IMR-90 (cell line): ENCODE data around the gene ARMC9. TPM values are rescaled to one million over a fixed set of nuclear protein-coding genes. Genes with fewer than 3 reads are reported as not detected.

Experiments
- ATAC-seq: fragments of 200-7000 bp; cut with Tn5 transposase; 2 replicates; pipeline ENCODE4 v1.9.1; 2020; ENCODE audit warnings: low read depth, mild to moderate bottlenecking, moderate library complexity
- BruUV-seq: library from RNA; stranded (reverse); fragments of 400-500 nt; replicated peaks from 2 replicates; lab custom pipeline; 2021; lab: Mats Ljungman, UMichigan
- CTCF ChIA-PET: fragments of 300-600 bp; formaldehyde crosslinking; extraction: SDS; loops from one replicate; lab custom pipeline; 2021; ENCODE audit warnings: antibody characterized with exemption; lab: Yijun Ruan, JAX
- POLR2A ChIA-PET: fragments of 300-600 bp; sonication (Branson Sonifier 250); formaldehyde crosslinking; loops from one replicate; lab custom pipeline; 2022; ENCODE audit warnings: antibody characterized with exemption; ENCODE audit not compliant: unreplicated experiment; lab: Charles Lee
- DNase-seq: peaks from one replicate; pipeline ENCODE4 v3.0.0; 2013
- H2AFZ ChIP-seq: replicated peaks from 2 replicates; pipeline ENCODE3; 2013; ENCODE audit warnings: low read length, mild to moderate bottlenecking; ENCODE audit not compliant: poor library complexity
- H2AK5ac ChIP-seq: 2 replicates; pipeline ENCODE4 v1.6.1; 2013; ENCODE audit warnings: low read depth, low read length, inconsistent platforms
- H2AK9ac ChIP-seq: replicated peaks from 2 replicates; pipeline ENCODE3; 2013; ENCODE audit warnings: mild to moderate bottlenecking, low read depth, low read length, moderate library complexity; ENCODE audit not compliant: poor library complexity
- H2BK120ac ChIP-seq: 2 replicates; pipeline ENCODE4 v1.6.1; 2013; ENCODE audit warnings: low read depth, low read length, inconsistent platforms
- H2BK15ac ChIP-seq: 3 replicates; pipeline ENCODE4 v1.6.1; 2013; ENCODE audit warnings: low read depth, low read length, inconsistent platforms
- H2BK20ac ChIP-seq: 2 replicates; pipeline ENCODE4 v1.6.1; 2013; ENCODE audit warnings: low read depth, mild to moderate bottlenecking, inconsistent platforms, low read length, moderate library complexity
- H2BK5ac ChIP-seq: 2 replicates; pipeline ENCODE4 v1.6.1; 2013; ENCODE audit warnings: mild to moderate bottlenecking, low read depth, low read length, inconsistent platforms; ENCODE audit not compliant: poor library complexity, severe bottlenecking
- H3K14ac ChIP-seq: replicated peaks from 2 replicates; pipeline ENCODE4 v1.6.1; 2013; ENCODE audit warnings: low read depth, low read length, inconsistent platforms
- H3K18ac ChIP-seq: 2 replicates; pipeline ENCODE4 v1.6.1; 2013; ENCODE audit warnings: low read depth, low read length, control low read depth
- H3K23ac ChIP-seq: 2 replicates; pipeline ENCODE4 v1.6.1; 2013; ENCODE audit warnings: low read depth, low read length, inconsistent platforms
- H3K27ac ChIP-seq: 2 replicates; pipeline ENCODE4 v1.5.1; 2013; ENCODE audit warnings: mild to moderate bottlenecking, control low read depth, low read length; ENCODE audit not compliant: insufficient read depth
- H3K27me3 ChIP-seq: 2 replicates; pipeline ENCODE4 v1.6.1; 2013; ENCODE audit warnings: low read length; ENCODE audit not compliant: control insufficient read depth, insufficient read depth
- H3K36me3 ChIP-seq: 2 replicates; pipeline ENCODE4 v1.6.1; 2013; ENCODE audit warnings: low read length, mixed read lengths; ENCODE audit not compliant: control insufficient read depth, insufficient read depth
- H3K4ac ChIP-seq: 2 replicates; pipeline ENCODE4 v1.6.1; 2013; ENCODE audit warnings: low read depth, low read length, inconsistent platforms
- H3K4me1 ChIP-seq: 2 replicates; pipeline ENCODE4 v1.6.1; 2013; ENCODE audit warnings: low read length, mixed read lengths; ENCODE audit not compliant: control insufficient read depth, insufficient read depth
- H3K4me2 ChIP-seq: 2 replicates; pipeline ENCODE4 v1.6.1; 2013; ENCODE audit warnings: low read depth, mild to moderate bottlenecking, control low read depth, low read length, moderate library complexity
- H3K4me3 ChIP-seq: 2 replicates; pipeline ENCODE4 v1.5.1; 2013; ENCODE audit warnings: low read depth, mild to moderate bottlenecking, control low read depth, low read length, moderate library complexity; ENCODE audit not compliant: insufficient read depth
- H3K56ac ChIP-seq: 2 replicates; pipeline ENCODE4 v1.6.1; 2013; ENCODE audit warnings: low read length, inconsistent platforms; ENCODE audit not compliant: insufficient read depth; ENCODE audit errors: extremely low read depth
- H3K79me1 ChIP-seq, 2 experiments: 2 replicates each; pipeline ENCODE4 v1.6.1; 2013; ENCODE audit warnings: low read length in 2 of 2, inconsistent platforms in 1 of 2, low read depth in 1 of 2
- H3K9ac ChIP-seq: 2 replicates; pipeline ENCODE4 v1.6.1; 2013; ENCODE audit warnings: low read depth, low read length, control low read depth
- H3K9me1 ChIP-seq: 2 replicates; pipeline ENCODE4 v1.6.1; 2013; ENCODE audit warnings: low read length, inconsistent platforms; ENCODE audit not compliant: insufficient read depth
- H3K9me3 ChIP-seq: 2 replicates; pipeline ENCODE4 v1.6.1; 2013; ENCODE audit warnings: low read length; ENCODE audit not compliant: control insufficient read depth, insufficient read depth
- H4K20me1 ChIP-seq: 2 replicates; pipeline ENCODE4 v1.6.1; 2013; ENCODE audit warnings: low read length, inconsistent platforms; ENCODE audit not compliant: insufficient read depth
- H4K5ac ChIP-seq: 2 replicates; pipeline ENCODE4 v1.6.1; 2013; ENCODE audit warnings: mild to moderate bottlenecking, low read depth, low read length, control low read depth
- H4K8ac ChIP-seq, 2 experiments: 2 replicates each; pipeline ENCODE4 v1.6.1; 2013; ENCODE audit warnings: low read depth in 2 of 2, low read length in 2 of 2, control low read depth in 1 of 2, inconsistent platforms in 1 of 2
- H4K91ac ChIP-seq: 2 replicates; pipeline ENCODE4 v1.6.1; 2013; ENCODE audit warnings: low read depth, low read length, inconsistent platforms; ENCODE audit not compliant: insufficient read depth
- BHLHE40 ChIP-seq: fragments of 150-350 bp; IDR thresholded peaks from 2 replicates; pipeline ENCODE4 v1.6.1; 2016; ENCODE audit warnings: mild to moderate bottlenecking, low read depth, low read length
- CEBPB ChIP-seq: IDR thresholded peaks from 2 replicates; pipeline ENCODE4 v1.6.1; 2012; ENCODE audit warnings: low read depth, low read length, improper control_type of control experiment
- CHD1 ChIP-seq: IDR thresholded peaks from 2 replicates; pipeline ENCODE4 v1.6.1; 2012; ENCODE audit warnings: low read depth, low read length, improper control_type of control experiment
- CTCF ChIP-seq: conservative IDR thresholded peaks from 2 replicates; pipeline ENCODE4 v1.5.1; 2012; ENCODE audit warnings: mild to moderate bottlenecking, low read depth, low read length, improper control_type of control experiment
- ELK1 ChIP-seq: fragments of 150-350 bp; IDR thresholded peaks from 2 replicates; pipeline ENCODE4 v1.6.1; 2016; ENCODE audit warnings: low read depth, mild to moderate bottlenecking, low read length, moderate library complexity, borderline replicate concordance
- FOS ChIP-seq: fragments of 150-350 bp; IDR thresholded peaks from 2 replicates; pipeline ENCODE4 v1.6.1; 2016; ENCODE audit warnings: low read depth, low read length
- MAFK ChIP-seq: IDR thresholded peaks from 2 replicates; pipeline ENCODE4 v1.6.1; 2012; ENCODE audit warnings: low read depth, low read length, improper control_type of control experiment
- MAZ ChIP-seq: IDR thresholded peaks from 2 replicates; pipeline ENCODE4 v1.6.1; 2012; ENCODE audit warnings: low read depth, mild to moderate bottlenecking, low read length, improper control_type of control experiment, moderate library complexity, borderline replicate concordance
- MXI1 ChIP-seq: IDR thresholded peaks from 2 replicates; pipeline ENCODE4 v1.6.1; 2012; ENCODE audit warnings: low read depth, mild to moderate bottlenecking, low read length, moderate library complexity, borderline replicate concordance
- NFE2L2 ChIP-seq: fragments of 150-350 bp; IDR thresholded peaks from 2 replicates; pipeline ENCODE4 v1.6.1; 2016; ENCODE audit warnings: low read depth, mild to moderate bottlenecking, low read length
- POLR2A ChIP-seq: IDR thresholded peaks from 2 replicates; pipeline ENCODE4 v1.6.1; 2012; ENCODE audit warnings: mild to moderate bottlenecking, low read depth, low read length
- RAD21 ChIP-seq: IDR thresholded peaks from 2 replicates; pipeline ENCODE4 v1.6.1; 2012; ENCODE audit warnings: low read length, improper control_type of control experiment
- RCOR1 ChIP-seq: IDR thresholded peaks from 2 replicates; pipeline ENCODE4 v1.6.1; 2012; ENCODE audit warnings: mild to moderate bottlenecking, low read length, improper control_type of control experiment; ENCODE audit not compliant: insufficient replicate concordance
- RFX5 ChIP-seq: IDR thresholded peaks from 2 replicates; pipeline ENCODE4 v1.8.0; 2012; ENCODE audit warnings: low read depth, mild to moderate bottlenecking, low read length, moderate library complexity
- SMC3 ChIP-seq: fragments of 150-350 bp; IDR thresholded peaks from 2 replicates; pipeline ENCODE4 v1.6.1; 2016; ENCODE audit warnings: low read depth, mild to moderate bottlenecking, antibody characterized with exemption, low read length, moderate library complexity
- USF2 ChIP-seq: fragments of 150-350 bp; IDR thresholded peaks from 2 replicates; pipeline ENCODE4 v1.6.1; 2017; ENCODE audit warnings: mild to moderate bottlenecking, antibody characterized with exemption, low read length, low read depth
- WGBS, 2 experiments: methylation state at CpG; one replicate each; pipeline versions ENCODE4 v1.1.5 to v1.1.7; 2013; ENCODE audit warnings: missing lambda C conversion rate in 2 of 2; ENCODE audit not compliant: insufficient read length in 1 of 2; ENCODE audit errors: extremely low coverage in 2 of 2; 5-methylcytosine and 5-hydroxymethylcytosine counted together
- dilution Hi-C: fragments of 300-500 bp; cut with HindIII; formaldehyde crosslinking; loops from one replicate; pipeline ENCODE4 v1.14.3; 2018; ENCODE audit warnings: low sequenced_read_pairs; ENCODE audit not compliant: unreplicated experiment
- in situ Hi-C: fragments of 300-500 bp; cut with MboI; formaldehyde crosslinking; loops from 3 replicates; pipeline ENCODE4 v1.14.3; 2019; ENCODE audit warnings: low sequenced_read_pairs, inconsistent platforms, mixed read lengths
- intact Hi-C: fragments of 100-400 bp; cut with micrococcal nuclease; formaldehyde crosslinking; loops from 2 replicates; pipeline ENCODE4 v1.10.0; 2022
- polyA plus RNA-seq, 3 experiments: library from polyadenylated mRNA; depleted of rRNA; stranded (reverse); fragments of >200 nt; gene quantifications; 2 replicates each; pipeline ENCODE4 v1.2.3, GENCODE V29; 2012; ENCODE audit warnings: low replicate concordance in 1 of 3
- total RNA-seq: library from RNA; depleted of rRNA; stranded (reverse); fragments of >200 nt; gene quantifications from 2 replicates; pipeline ENCODE4 v1.2.3, GENCODE V29; 2012

ARMC9 gene
- total and polyA plus RNA-seq, 2 of the 4 experiments (the other 2 are of a cell fraction) = 36.0 to 46.6 TPM

GRCh38 chr2:231210782-231211181 lies 12.4 kb downstream of the ARMC9 start:
- dilution Hi-C loops = no loop called here

More at GRCh38 chr2:231210782-231211181, 12.4 kb downstream of the ARMC9 start:
- BruUV-seq = no TSS peak
- Histone ChIP-seq H2BK20ac (no peak overlapping the region), H4K20me1 (peaks cover 3% of the 10 kb centered on the region; the same call in 1 of the 2 replicates), H3K36me3 (peaks cover 46% of the 10 kb centered on the region), H3K4ac (no peak overlapping the region), H3K9me1 (peaks cover 29% of the 10 kb centered on the region), H3K14ac (no peak overlapping the region), H2BK120ac (no peak overlapping the region), H2AK9ac (no peak overlapping the region), H2BK15ac (no peak overlapping the region), H2AK5ac (no peak overlapping the region), H2AFZ (no peak overlapping the region), H3K27ac (no peak overlapping the region), H3K9ac (no peak overlapping the region), H4K8ac (no peak overlapping the region), H3K4me1 (peaks cover 4% of the 10 kb centered on the region), H4K91ac (no peak overlapping the region), H3K79me1 (peaks cover 12 to 52% of the 10 kb centered on the region in 2 experiments), H3K56ac (no peak overlapping the region), H4K5ac (no peak overlapping the region), H3K18ac (no peak overlapping the region), H3K23ac (no peak overlapping the region), H3K4me2 (no peak overlapping the region), H2BK5ac (no peak overlapping the region), H3K9me3 (no peaks in the 10 kb centered on the region), H3K4me3 (no peak overlapping the region), H3K27me3 (no peaks in the 10 kb centered on the region)
- intact Hi-C loops = no loop called here
- DNase-seq (no peak), ATAC-seq (no peak)
- CTCF ChIA-PET = interaction anchor here (0.6 kb wide), 1 partner anchor 43 kb away, joined by 3 read pairs; no protein-coding TSS in a partner anchor
- TF ChIP-seq FOS = no peak
- TF ChIP-seq RAD21 = no peak
- no peak for TF ChIP-seq RCOR1
- no peak for TF ChIP-seq CTCF
- no peak for TF ChIP-seq USF2
- TF ChIP-seq ELK1 = no peak
- TF ChIP-seq RFX5 = no peak
- TF ChIP-seq SMC3 = no peak
- TF ChIP-seq CHD1 = no peak
- TF ChIP-seq BHLHE40 = no peak
- no peak for TF ChIP-seq CEBPB
- TF ChIP-seq MAZ = no peak
- TF ChIP-seq MAFK = no peak
- no peak for TF ChIP-seq POLR2A
- TF ChIP-seq MXI1 = no peak
- no peak for TF ChIP-seq NFE2L2
- in situ Hi-C loops = no loop called here
- no CpG with 5 or more reads among the region's 3 CpGs for WGBS, 2 experiments
- POLR2A ChIA-PET = no interaction called here
